ENCODE data around the gene SCAF11.

SCAF11 gene

GRCh38 chr12:45915405-45915804 is 75.0 kb downstream of the SCAF11 start:
- no peak for DNase-seq

DNA sequence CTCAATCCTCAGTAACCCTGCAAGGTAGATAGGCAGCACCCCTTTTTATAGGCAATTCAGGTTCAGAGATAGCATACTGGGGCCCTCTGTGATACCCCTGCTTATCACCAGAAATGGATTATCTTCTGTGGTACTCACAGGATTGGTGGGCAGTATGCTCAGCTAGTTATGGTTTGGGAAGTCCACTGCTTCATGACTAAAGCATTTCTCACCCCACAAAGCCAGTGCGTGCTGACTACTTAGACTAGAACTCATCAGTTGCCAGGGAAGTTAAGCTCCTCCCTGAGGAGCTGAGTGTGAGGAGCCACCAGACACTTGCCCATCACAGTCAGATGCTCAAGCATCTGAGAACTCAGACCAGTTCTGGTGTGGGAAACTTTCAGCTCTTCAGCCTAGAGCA is 76.3 kb downstream of the SCAF11 start:
- no peak for DNase-seq

DNA sequence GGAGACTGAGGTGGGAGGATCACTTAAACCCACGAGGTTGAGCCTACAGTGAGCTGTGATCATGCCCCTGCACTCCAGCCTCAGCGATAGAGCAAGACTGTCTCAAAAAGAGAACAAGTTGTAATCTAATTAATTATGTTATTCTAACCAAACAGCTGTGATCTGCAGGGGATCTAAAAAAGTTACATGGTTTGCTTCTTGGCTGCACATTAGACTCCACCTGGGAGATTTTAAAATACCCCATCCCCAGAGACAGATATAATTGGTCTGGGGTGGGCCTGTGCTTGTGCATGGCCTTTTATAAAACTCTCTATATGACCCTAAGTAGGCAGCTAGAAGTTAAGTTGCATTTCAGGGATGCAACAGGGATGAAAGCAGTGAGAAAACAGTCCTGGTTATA is 76.7 kb downstream of the SCAF11 start:
- no peak for DNase-seq

DNA sequence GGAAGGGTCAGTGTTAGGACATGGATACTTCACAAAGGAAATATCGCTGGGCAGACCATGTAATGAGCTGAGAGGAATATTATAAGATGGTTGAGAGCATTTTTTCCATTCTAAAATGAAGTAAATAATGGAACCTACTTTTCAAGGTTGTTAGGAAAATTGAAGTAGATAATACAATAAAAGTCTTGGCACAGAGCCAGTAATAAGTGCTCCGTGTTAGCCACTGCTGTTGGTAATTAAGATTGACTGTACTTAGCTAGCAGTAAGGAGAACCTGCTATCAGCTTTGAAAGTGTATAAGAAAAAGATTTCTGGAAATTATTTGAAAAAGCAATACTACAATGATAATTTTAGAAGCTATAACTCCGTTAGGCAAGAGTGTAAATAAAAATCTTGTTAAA is 77.6 kb downstream of the SCAF11 start:
- no peak for DNase-seq

GRCh38 chr12:45909041-45909713 is 81.2 kb downstream of the SCAF11 start:
- DNase-seq, result no peak

DNA sequence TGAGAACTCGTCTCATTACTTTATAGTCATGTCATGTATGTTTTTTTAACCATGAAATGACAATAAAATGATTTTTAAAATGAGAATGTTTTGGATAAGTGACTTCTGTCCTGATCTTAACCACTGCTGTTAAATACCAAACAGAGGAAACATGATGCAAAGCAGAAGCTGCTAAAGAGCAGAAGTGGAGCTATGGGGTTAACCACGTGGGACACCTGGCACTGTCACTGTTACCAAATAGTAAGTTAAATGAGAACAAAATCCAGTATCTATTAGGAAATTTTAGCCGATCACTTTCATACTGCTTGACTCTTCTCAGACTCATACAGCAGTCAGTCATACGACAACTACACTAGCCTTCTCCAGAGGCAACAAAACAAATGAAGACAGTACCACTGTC is 82.4 kb downstream of the SCAF11 start:
- DNase-seq, result no peak

GRCh38 chr12:45898094-45898493 is 92.3 kb downstream of the SCAF11 start:
- DNase-seq, result no peak

GRCh38 chr12:45895961-45896360 is 94.4 kb downstream of the SCAF11 start:
- DNase-seq, result no peak

GRCh38 chr12:45893240-45893639 is 97.1 kb downstream of the SCAF11 start:
- no peak for DNase-seq

GRCh38 chr12:45890276-45890675 is 100.1 kb downstream of the SCAF11 start:
- DNase-seq, result no peak

DNA sequence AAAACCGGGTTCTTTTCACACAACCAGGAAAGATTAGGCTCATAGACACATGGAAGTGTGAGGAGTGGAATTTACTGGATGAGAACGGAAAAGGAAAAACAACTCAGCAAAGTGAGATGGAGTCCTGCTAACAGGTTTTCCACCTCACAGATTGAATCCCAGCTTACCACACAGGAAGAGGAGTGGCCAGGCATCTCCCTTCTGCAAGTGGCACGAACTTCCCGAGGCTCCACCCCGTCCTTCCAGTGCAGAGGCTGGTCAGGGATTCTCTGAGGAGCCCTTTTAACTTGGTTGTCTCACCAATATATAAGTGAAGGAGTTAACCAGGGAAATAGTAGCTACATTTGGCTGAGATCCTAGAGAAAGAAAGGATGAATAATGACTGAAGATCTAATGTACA is 102.8 kb downstream of the SCAF11 start:
- DNase-seq, result no peak

- no peak for DNase-seq
Observed at GRCh38 chr12:45886685-45887084, 103.7 kb downstream of the SCAF11 start.

DNA sequence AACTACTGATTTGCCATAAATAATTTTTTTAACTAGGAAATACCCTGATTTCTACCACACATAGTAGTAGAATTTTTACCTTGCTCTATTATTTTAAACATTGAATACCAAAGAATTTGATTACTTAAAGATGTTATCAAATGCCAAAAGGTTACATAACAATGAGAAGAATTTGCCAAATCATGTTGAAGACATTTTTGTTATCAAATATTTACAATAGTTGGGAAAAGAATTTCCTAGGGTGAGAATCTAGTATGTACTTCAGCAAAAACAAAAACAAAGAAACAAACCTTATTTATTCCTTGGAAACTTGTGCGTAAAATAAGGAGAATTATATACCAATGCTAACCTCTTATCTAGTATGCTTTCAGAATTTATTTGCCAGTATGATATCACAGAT is 107.2 kb downstream of the SCAF11 start:
- DNase-seq, result no peak

GRCh38 chr12:45880533-45880932 is 109.8 kb downstream of the SCAF11 start:
- no peak for DNase-seq

GRCh38 chr12:45879363-45879895 is 110.9 kb downstream of the SCAF11 start:
- no peak for DNase-seq

- no peak for DNase-seq
Observed at GRCh38 chr12:45878630-45879255, 111.6 kb downstream of the SCAF11 start.

DNA sequence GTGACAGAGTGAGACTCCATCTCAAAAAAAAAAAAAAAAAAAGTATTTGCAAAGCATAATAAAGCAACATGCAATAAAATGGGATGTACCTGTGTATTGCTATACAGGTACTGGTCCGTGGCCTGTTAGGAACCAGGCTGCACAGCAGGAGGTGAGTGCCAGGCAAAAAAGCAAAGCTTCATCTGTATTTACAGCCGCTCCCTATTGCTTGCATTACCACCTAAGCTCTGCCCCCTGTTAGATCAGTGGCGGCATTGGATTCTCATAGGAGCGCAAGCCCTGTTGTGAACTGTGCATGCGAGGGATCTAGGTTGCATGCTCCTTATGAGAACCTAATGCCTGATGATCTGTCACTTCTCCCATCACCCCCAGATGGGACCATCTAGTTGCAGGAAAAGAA is 113.3 kb downstream of the SCAF11 start:
- DNase-seq, result no peak

GRCh38 chr12:45872446-45872845 is 117.9 kb downstream of the SCAF11 start:
- DNase-seq, result no peak

Data from NCI-H526 treated with DMSO at 0.1 percent for 48 hours (cell line).